Measurements from ENCODE around the gene ASIC4.

GRCh38 chr2:219561179-219562048 lies 47.1 kb downstream of the ASIC4 start:
- no peak for TF ChIP-seq CTCF (IDR thresholded peaks at IDR 0.05)
- TF ChIP-seq POLR2AphosphoS5 (IDR thresholded peaks at IDR 0.05), result no peak
- no peak for TF ChIP-seq POLR2A (IDR thresholded peaks at IDR 0.05)

All from transverse colon (tissue), 4 donors.